KMS-11 (cell line): ENCODE data around the gene PRDM1.

Source experiments
- H2AFZ ChIP-seq: fragments of 200-600 bp; sonication (generic); 2 replicates; pipeline ENCODE4 v1.6.1; 2016; ENCODE audit warnings: antibody characterized with exemption, mixed run types, low read depth
- H3K27ac ChIP-seq: fragments of 200-600 bp; sonication (generic); 2 replicates; pipeline ENCODE4 v1.6.1; 2016; ENCODE audit warnings: mild to moderate bottlenecking, mixed run types
- H3K27me3 ChIP-seq: fragments of 200-600 bp; sonication (generic); 2 replicates; pipeline ENCODE4 v1.6.1; 2017; ENCODE audit warnings: mild to moderate bottlenecking, low read depth, mixed run types, moderate library complexity; ENCODE audit not compliant: insufficient read depth
- H3K36me3 ChIP-seq: fragments of 200-600 bp; sonication (generic); 2 replicates; pipeline ENCODE4 v1.6.1; 2017; ENCODE audit warnings: mild to moderate bottlenecking, mixed run types; ENCODE audit not compliant: insufficient read depth
- H3K4me1 ChIP-seq: fragments of 200-600 bp; sonication (generic); 2 replicates; pipeline ENCODE4 v1.6.1; 2016; ENCODE audit warnings: mild to moderate bottlenecking, low read depth, mixed run types; ENCODE audit not compliant: poor library complexity, severe bottlenecking
- H3K4me2 ChIP-seq: fragments of 200-600 bp; sonication (generic); 2 replicates; pipeline ENCODE4 v1.7.0; 2016; ENCODE audit warnings: mild to moderate bottlenecking, mixed run types
- H3K4me3 ChIP-seq: fragments of 200-600 bp; sonication (generic); IDR thresholded peaks from 2 replicates; pipeline ENCODE4 v1.6.1; 2017; ENCODE audit warnings: low read depth, low read length, mixed read lengths; ENCODE audit not compliant: insufficient read depth
- H3K79me2 ChIP-seq: fragments of 200-600 bp; sonication (generic); 2 replicates; pipeline ENCODE4 v1.6.1; 2016; ENCODE audit warnings: low read depth, mixed run types; ENCODE audit not compliant: insufficient read depth
- H3K9ac ChIP-seq: fragments of 200-600 bp; sonication (generic); 2 replicates; pipeline ENCODE4 v1.6.1; 2016; ENCODE audit warnings: mild to moderate bottlenecking, mixed run types
- H4K20me1 ChIP-seq: fragments of 200-600 bp; sonication (generic); 2 replicates; pipeline ENCODE4 v1.6.1; 2016; ENCODE audit warnings: mild to moderate bottlenecking, mixed run types; ENCODE audit not compliant: insufficient read depth
- TF ChIP-seq, protein P1 (sequence below): fragments of 200-600 bp; sonication (generic); conservative IDR thresholded peaks from 2 replicates; pipeline ENCODE4 v1.6.1; 2017; ENCODE audit warnings: low read depth, mild to moderate bottlenecking, antibody characterized with exemption, low read length, moderate library complexity, mixed read lengths

PRDM1 gene

DNA sequence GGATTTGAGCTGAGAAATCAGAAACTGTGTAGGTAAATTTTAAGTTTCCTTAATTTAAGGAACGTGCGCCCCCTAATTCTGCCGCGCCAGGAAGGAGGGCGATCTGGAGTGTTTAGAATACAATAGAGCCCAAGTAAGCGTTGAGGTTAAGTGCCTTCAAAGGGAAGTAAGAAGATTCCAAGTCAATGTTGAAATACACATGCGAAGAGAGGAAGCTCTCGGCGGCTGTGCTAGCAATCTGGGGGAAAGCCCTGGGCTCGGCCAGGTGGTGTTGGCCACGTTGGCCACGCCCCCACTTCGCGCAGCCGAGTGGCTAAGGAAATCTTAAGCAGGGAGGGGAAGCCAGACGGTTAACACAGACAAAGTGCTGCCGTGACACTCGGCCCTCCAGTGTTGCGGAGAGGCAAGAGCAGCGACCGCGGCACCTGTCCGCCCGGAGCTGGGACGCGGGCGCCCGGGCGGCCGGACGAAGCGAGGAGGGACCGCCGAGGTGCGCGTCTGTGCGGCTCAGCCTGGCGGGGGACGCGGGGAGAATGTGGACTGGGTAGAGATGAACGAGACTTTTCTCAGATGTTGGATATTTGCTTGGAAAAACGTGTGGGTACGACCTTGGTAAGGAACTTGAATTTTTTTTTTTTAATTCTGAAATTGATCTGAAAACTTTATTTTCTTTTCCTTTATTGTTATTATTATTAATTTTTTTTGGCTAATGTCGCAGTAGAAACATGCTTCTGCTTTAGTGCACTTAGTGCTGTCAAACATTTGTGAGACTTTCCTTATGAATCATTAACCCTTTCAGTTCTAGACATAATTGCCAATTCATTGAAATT is at the start of gene PRDM1:
TSS of gene PRDM1 (plus strand) at position 353 of the 830 bp plus-strand sequence. CDS start at position 571, 218 bp downstream.
- peak within 1 kb of the TSS; percentile 95 for H3K9ac ChIP-seq
- H3K4me1 ChIP-seq, result peaks cover 32% of the 10 kb centered on the region
- H3K27ac ChIP-seq, result peak within 1 kb of the TSS; percentile 95
- H3K27me3 ChIP-seq, result no peaks in the 10 kb centered on the region
- H3K79me2 ChIP-seq, result peaks cover 81% of the 10 kb centered on the region
- peaks cover 6% of the 10 kb centered on the region; the same call in 1 of the 2 replicates for H4K20me1 ChIP-seq
- TF ChIP-seq, protein P1, sequence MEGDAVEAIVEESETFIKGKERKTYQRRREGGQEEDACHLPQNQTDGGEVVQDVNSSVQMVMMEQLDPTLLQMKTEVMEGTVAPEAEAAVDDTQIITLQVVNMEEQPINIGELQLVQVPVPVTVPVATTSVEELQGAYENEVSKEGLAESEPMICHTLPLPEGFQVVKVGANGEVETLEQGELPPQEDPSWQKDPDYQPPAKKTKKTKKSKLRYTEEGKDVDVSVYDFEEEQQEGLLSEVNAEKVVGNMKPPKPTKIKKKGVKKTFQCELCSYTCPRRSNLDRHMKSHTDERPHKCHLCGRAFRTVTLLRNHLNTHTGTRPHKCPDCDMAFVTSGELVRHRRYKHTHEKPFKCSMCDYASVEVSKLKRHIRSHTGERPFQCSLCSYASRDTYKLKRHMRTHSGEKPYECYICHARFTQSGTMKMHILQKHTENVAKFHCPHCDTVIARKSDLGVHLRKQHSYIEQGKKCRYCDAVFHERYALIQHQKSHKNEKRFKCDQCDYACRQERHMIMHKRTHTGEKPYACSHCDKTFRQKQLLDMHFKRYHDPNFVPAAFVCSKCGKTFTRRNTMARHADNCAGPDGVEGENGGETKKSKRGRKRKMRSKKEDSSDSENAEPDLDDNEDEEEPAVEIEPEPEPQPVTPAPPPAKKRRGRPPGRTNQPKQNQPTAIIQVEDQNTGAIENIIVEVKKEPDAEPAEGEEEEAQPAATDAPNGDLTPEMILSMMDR, result no peak
- no peak within 1 kb of the TSS for H3K4me3 ChIP-seq
- peaks cover 34% of the 10 kb centered on the region for H3K36me3 ChIP-seq
- peak within 1 kb of the TSS; percentile 81 for H3K4me2 ChIP-seq
- H2AFZ ChIP-seq, result no peak within 1 kb of the TSS

DNA sequence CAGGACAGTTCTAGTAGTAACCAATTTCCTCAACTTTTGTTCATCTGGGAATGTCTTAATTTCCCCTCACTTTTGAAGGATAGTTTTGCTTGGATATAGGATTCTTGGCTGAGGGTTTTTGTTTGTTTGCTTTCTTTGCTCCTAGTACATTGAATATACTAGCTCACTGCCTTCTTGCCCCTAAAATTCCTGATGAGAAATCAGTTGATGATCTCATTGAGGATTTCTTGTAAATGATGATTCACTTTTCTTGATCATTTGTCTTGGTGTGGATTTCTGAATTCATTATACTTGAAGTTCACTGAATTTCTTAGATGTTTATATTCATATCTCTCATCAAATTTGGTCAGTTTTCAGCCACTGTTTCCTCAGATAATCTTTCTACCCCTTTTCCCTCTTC is 49.1 kb upstream of the PRDM1 start:
- no peak overlapping the region for H3K4me2 ChIP-seq
- H3K9ac ChIP-seq, result no peak overlapping the region
- H3K36me3 ChIP-seq, result no peaks in the 10 kb centered on the region; the same call in 1 of the 2 replicates
- no peak overlapping the region for H3K27ac ChIP-seq
- H3K4me1 ChIP-seq, result peaks cover 20% of the 10 kb centered on the region
- peaks cover 20% of the 10 kb centered on the region; the same call in 1 of the 2 replicates for H3K79me2 ChIP-seq
- no peaks in the 10 kb centered on the region for H3K27me3 ChIP-seq
- H2AFZ ChIP-seq, result no peak overlapping the region
- no peaks in the 10 kb centered on the region for H4K20me1 ChIP-seq
- TF ChIP-seq, protein P1, result no peak
- no peak overlapping the region for H3K4me3 ChIP-seq

DNA sequence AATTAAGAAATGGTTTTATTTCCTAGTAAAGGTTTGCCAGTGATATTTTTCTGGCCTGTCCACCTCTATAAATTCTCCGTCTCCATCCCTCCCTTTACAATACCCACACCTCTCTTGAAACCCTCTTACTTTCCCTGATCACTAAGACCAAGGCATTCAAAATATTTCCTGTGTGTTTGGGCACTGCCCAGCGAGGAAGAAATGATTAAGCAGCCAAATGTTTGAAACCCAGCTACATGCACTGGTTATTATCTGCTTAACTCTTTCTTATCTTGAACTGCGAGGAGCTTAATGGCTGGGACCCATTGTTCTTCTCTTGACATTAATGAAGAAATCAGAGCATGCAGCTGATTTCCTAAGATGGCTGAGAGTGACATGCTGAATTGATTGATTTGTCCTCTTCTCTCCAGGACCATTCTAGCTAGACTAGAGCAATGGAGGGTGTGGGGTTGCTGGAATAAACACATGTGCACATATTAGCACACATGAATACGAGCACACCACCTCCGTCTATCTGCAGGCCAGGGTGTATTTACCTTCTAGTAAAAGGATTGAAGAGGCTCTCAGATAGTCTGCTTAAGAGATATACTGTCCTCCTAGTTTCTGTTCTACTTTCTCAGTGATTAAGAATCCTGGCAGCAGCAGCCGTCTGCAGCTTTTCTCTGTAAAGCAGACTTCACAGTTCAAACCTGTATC is 46.1 kb upstream of the PRDM1 start:
- H3K27me3 ChIP-seq, result no peaks in the 10 kb centered on the region
- H2AFZ ChIP-seq, result no peak overlapping the region
- H4K20me1 ChIP-seq, result no peaks in the 10 kb centered on the region
- peaks cover 33% of the 10 kb centered on the region for H3K4me1 ChIP-seq
- H3K4me2 ChIP-seq, result no peak overlapping the region
- TF ChIP-seq, protein P1, result no peak
- H3K9ac ChIP-seq, result no peak overlapping the region
- no peak overlapping the region for H3K4me3 ChIP-seq
- H3K36me3 ChIP-seq, result no peaks in the 10 kb centered on the region; the same call in 1 of the 2 replicates
- H3K27ac ChIP-seq, result no peak overlapping the region
- peaks cover 31% of the 10 kb centered on the region for H3K79me2 ChIP-seq

DNA sequence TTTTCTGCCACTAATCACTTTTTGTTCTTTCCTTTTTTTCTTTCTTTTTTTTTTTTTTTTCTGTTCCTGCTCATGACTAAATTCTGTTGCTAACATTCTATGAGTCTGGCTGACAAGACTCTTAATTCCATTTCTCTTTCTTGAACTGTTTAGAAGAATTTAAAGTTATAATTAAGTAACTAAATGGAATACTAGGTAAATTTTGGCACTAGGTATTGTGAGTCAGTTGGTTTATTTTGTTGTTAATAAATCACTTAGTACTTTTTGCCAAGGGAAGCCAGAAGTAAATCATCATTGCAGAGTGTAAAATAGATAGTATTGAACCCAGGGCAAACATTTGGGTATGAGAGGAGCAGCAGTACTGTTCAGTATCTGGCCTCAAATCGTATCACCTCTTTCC is 42.0 kb upstream of the PRDM1 start:
- TF ChIP-seq, protein P1, result no peak
- no peak overlapping the region for H3K27ac ChIP-seq
- peaks cover 26% of the 10 kb centered on the region for H3K79me2 ChIP-seq
- H2AFZ ChIP-seq, result no peak overlapping the region
- H3K4me2 ChIP-seq, result no peak overlapping the region
- no peaks in the 10 kb centered on the region for H4K20me1 ChIP-seq
- H3K9ac ChIP-seq, result no peak overlapping the region
- H3K4me3 ChIP-seq, result no peak overlapping the region
- no peaks in the 10 kb centered on the region for H3K36me3 ChIP-seq
- H3K27me3 ChIP-seq, result no peaks in the 10 kb centered on the region
- H3K4me1 ChIP-seq, result peaks cover 47% of the 10 kb centered on the region
